Ovary (tissue), 3 donors: Measurements from ENCODE around the gene FIZ1.

ENCODE experiments used
- EP300 ChIP-seq: sonication (generic); formaldehyde crosslinking; IDR thresholded peaks from one replicate; pipeline ENCODE4 v1.6.1; 2017; ENCODE audit warnings: antibody characterized with exemption
- TF ChIP-seq, protein P1 (sequence below), 3 donors: fragments of 450-650 bp in 2 of 3; fragments of 200-600 bp in 1 of 3; IDR thresholded peaks; one replicate each; pipeline versions ENCODE4 v1.5.1 to v1.8.0; 2016 to 2022; ENCODE audit warnings: antibody characterized with exemption in 3 of 3, mild to moderate bottlenecking in 1 of 3
- donor health status: DM: no; HTN: no; CAD: no.

DNA sequence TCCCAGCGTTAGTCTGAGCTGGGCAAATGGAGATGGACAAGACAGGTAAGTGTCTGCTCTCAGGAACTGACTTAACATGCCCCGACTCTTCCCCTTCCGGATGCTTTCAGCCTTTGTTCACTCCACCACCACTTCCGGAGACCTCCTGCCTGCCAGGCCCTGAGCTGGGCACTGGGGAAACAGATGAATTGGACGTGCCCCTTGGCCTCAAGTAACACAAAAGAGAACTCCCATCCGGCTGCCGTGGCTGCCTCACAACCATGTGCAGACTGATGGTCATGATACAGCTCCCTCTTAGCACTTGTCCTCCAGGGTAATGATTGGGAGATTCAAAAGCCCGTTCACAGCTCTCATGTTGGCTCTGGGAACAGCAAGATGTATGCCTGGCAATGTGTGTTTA, 18.1 kb upstream of the FIZ1 start:
- TF ChIP-seq, protein P1, sequence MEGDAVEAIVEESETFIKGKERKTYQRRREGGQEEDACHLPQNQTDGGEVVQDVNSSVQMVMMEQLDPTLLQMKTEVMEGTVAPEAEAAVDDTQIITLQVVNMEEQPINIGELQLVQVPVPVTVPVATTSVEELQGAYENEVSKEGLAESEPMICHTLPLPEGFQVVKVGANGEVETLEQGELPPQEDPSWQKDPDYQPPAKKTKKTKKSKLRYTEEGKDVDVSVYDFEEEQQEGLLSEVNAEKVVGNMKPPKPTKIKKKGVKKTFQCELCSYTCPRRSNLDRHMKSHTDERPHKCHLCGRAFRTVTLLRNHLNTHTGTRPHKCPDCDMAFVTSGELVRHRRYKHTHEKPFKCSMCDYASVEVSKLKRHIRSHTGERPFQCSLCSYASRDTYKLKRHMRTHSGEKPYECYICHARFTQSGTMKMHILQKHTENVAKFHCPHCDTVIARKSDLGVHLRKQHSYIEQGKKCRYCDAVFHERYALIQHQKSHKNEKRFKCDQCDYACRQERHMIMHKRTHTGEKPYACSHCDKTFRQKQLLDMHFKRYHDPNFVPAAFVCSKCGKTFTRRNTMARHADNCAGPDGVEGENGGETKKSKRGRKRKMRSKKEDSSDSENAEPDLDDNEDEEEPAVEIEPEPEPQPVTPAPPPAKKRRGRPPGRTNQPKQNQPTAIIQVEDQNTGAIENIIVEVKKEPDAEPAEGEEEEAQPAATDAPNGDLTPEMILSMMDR (IDR thresholded peaks at IDR 0.05) = no peak
- TF ChIP-seq EP300 = no peak
